Activated CD4-positive, alpha-beta T cell treated with anti-CD3 and anti-CD28 coated beads, Interleukin-2, amount 50 U/mL, for 48 hours (primary cell): ENCODE data around the gene SYPL1.

Source experiments
- DNase-seq, 2 experiments: peaks; one replicate each; pipeline ENCODE4 v3.0.0-alpha.2; 2020

SYPL1 gene

DNA sequence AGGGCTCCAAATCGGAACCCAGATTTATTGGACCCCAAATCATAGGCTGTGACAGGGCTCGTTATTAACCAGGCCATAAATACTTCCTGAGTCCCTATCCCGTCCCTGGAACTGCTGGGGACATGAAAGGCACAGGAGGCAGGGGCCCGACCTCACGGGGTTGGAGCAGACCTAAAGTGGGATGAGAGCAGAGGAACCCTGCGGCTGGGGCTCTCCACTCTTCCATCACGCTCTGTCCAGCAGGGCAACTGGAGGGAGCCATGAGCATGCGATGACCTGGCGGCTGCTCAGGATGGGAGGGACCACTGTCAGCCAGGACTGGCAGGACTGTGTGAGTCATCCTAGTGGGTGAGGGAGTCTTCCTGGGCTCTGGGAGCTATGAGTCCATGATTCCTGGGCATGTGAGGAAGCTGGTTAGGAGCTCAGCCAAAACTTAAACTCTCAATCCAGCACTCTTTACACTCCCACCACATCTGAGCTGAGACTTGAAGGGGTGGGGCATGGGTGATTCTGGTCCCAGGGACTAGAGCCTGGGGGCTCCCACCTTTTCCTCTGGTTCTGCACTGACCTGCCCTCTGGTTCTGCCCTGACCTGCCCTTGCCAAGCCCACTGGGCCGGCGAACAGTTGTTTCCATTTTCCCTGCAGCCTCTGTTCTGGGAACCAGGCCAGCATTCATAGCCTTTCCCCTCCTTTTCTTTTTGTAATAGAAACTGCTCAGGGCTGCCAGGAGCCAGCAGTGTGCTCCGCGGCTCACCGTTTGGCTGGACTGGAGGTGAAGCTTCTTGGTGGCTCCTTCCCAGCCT is 47.1 kb downstream of the SYPL1 start:
- DNase-seq: no peak

DNA sequence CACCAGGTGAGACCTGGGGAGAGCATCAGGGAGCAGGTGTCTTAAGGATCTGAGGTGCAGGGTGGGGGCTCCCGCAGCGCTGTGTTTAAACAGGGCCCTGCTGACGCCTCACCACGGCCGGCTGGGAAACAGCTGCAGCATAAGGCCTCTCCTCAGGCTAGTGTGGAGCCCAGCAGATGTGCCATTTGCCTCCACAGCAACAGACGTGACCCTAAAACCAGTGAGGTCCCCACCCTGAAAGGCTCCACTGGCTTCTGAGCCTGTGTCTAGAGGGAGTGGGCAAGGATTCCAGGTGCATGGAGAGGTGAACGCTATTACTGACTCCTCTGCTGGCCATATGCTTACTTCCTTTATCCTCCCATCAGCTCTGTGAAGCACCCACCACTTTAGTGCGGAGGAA is 47.8 kb downstream of the SYPL1 start:
- DNase-seq: no peak

DNA sequence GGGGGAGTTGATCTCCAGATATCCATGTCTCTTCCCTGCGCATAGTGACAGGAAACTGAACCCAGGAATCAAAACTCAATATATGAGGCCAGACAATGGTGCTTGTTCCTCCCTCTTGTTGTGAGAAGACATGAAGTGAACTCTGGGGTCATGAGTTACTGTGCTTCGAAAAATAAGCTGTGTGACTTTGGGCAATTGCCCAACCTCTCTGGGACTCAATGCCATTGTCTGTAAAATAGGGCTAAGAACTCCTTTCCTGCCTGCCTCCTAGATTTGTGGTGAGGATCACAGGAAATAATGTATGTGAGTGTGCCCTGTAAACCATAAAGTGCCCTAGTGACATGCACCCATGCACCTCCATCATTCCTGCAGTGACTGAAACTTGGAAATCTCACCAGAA is 48.4 kb downstream of the SYPL1 start:
- DNase-seq: no peak

DNA sequence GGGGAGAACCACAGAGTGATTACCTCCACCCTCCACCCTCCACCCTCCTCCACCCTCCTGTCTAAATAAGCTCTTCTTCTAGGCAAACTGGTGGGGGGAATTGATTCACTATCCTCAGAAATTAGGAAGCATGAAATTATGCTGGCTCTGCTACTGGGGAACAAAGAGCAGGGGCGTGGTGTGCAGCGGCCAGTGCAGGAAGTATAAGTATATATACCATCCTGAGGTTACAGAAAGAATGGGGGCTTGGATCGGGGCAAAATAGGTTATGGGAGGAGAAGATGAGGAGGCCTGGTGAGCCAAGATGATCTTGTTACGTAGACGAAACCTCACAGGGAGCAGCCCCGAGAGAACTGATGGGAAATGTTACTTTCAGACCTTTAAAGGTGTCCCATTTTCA is 49.1 kb downstream of the SYPL1 start:
- no peak for DNase-seq

DNA sequence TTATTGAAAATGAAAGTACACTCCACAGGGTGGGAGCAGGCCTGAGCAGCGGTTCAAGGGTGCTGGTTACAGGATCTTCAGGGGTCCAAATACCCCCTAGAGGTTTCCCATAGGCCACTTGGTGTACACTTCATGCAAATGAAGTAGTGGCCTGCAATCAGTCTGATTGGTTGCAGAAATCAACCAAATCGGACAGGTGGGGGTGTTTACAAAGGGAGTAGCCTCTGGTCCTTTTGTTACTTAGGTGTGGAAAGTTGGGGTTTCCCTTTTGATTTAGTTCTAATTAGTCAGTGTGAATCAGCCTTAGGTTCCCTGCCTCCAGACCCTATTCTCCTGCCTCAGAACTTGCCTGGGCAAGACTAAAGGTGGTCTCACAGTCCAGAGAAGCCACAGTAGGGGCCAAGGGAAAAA is 49.6 kb downstream of the SYPL1 start:
- DNase-seq: no peak

DNA sequence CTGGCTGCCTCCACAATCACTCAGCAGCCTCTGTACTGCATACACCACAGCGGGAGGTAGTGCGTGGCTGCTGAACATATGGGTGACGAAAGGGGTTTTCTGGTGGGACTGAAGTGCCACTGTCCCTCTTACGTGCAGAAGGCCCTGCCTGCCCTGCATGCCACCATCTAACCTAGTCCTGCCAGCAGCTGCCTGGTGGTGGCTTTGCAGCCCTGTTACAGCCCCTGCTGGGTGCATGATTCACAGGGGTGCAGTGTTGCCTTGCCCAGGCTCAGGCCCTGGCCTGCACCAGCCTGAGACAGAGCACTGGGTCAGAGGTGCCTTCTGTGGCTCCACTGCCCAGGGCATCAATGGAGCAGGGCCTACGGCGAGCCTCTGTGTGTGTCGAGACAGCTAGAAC is 50.1 kb downstream of the SYPL1 start:
- no peak for DNase-seq

DNA sequence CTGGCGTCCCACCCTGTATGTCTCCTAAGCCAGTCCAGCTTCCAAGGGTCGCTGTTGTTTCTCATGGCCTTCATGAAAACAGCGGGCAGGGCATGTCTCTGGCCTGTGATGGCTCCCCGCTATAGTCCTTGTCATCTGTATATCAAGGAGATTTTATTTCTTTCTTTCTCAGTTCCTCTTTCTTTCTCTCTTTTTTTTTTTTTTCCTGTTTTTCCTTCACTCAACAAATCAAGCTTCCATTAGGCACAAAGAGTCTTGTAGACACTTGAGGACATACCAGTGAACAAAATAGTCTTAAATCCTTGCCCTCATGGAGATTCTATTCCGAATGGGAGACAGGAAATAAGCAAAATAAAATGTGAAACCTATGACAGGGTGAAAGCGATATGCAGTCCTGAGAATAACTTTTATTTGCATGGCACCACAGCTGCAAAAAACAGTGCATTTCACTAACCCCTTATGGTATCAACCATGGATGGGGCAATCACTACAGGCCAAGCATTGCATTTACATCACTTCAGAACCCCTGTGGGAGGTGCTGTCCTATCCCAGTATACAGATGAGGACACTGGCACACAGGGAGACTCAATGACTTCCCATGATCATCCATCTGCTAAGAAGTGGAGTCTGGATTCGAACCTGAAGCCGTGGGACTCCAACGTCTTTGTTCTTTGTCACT is 50.7 kb downstream of the SYPL1 start:
- DNase-seq: no peak

DNA sequence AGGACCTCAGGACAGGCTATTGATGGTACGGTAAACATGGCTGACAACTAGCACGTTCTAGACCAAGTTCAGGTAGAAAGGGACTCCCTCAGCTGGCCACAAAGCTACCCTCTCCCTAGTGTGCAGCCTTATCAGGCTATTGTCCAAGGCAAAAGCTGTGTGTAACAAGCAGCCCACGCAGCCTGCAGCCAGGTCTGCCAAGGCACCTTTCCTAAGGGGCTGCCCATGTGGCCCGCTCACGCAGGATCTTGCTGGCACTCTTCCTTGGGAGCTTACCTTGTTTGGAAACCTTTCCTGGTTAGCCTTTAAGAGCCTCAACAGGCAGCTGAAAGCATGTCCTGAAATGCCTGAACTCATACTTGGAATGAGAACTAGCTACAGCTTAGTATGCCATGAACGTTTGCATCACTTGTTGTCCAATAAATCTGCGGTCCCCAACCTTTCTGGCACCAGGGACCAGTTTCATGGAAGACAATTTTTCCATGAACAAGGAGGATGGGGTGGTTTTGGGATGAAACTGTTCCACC is 51.7 kb downstream of the SYPL1 start:
- DNase-seq: no peak

DNA sequence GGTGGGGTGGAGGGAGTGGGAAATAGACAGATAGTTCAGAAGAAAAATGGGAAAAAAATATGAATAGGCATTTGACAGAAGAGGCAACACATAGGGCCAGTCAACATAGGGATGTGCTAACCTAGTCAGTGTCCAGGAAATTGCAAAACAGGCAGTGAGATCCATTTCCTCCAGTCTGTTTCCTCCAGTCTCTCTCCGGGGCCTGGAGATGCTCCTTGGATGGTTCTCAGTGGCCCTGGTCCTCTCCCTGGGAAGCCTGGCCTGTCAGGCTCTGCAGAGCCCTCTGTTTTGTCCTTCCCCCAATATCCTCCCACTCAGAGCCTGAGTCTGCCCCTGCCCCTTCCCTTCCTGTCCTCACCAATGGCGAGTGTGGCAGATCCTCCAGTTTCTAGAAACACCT is 52.6 kb downstream of the SYPL1 start:
- no peak for DNase-seq

DNA sequence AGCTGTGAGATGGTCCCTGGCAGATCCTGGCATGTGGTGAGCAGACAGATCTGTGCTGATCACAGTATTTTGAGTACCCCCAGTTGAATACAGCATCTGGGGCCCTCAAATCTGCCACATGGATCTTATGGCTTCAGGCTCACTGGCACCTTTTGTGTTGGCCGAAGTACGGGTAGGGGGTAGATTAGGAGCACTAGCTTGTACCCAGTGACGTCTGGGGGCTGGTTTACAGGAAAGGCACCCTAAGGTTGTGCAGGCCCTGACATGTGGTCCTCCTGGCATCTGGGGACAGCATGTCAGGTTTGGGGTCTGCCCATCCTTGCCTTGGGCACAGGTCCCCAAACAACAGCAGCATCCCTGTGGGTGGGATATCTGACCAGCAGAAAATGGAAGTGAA is 53.2 kb downstream of the SYPL1 start:
- DNase-seq: no peak

DNA sequence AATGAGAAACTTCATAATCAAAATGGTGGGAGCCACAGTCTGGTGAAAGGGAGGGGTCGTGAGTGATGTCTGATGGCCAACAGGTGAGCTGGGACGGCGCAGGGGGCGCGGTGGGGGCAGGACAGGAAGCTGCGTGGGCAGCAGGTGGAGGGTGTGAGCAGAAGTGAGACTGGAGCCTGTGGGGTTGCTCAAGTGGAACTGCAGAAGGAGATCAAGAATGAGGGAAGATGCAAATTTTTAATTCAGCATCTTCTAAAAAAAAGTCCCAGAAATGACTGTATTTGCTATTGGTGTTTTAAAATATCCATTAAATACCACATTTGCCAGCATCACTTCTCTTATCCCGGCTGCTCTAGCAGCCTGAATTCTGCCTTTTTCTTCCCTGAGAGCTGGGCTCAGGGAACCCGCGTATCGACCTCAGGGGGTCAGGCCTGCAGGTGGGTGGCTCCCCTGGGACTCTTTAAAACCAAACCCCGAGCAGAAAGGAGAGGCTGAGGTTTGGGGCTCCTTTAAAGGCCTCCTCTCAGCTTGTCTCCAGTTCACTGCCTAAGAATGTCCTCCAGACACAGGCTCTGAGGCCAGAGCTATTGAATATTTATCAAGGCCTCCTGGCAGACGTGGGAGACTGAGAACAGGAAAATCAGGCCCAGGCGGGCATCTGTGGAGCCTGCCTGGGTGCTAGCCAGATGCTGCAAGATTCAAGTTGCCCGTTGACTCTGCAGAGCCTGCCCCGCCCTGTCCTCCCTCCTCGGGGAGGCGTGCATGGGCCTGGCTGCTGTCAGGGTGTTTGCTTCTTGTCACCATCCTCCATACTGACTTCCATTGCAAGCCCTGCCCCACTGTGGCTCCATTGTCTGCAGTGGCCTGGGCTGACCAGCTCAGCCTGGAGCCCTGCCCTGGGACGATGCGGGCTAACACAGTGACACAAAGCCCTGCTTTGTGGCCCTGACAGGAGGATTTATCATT is 53.9 kb downstream of the SYPL1 start:
- peak in 1 of 2 experiments; percentile 25 for DNase-seq

DNA sequence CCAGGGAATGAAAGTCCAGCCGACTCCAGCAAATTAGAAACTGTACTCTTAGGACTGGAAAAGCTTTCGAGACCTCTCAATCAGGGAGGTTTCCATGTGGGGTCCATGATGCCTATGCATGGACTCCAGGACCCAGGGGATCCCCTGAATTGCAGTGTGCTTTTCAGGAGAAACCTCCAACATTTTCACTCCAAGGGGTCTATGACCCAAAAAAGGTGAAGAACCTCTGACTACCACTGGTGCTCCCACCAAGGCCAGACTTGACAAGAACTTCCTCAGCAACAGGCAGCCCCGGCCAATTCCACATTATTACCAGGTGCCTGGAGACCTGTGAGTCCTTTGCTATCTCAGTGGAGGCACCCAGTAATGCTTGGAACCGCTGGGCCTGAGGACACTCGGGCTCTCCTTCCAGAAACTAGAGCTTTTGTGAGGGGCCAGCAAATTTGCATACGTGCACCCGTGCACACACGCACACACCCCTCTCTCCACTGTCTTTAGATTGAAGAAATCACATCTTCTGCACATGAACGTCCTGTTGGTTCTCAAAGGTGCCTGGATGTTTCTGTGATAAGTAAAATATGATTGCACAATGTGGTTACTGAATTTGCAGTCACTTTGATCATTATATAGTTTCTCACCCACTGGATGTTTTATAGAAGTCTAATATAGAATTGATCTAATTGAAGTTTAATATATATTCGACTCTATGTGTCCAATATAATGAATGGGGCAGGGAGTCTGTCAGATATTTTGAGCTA is 54.7 kb downstream of the SYPL1 start:
- no peak for DNase-seq

DNA sequence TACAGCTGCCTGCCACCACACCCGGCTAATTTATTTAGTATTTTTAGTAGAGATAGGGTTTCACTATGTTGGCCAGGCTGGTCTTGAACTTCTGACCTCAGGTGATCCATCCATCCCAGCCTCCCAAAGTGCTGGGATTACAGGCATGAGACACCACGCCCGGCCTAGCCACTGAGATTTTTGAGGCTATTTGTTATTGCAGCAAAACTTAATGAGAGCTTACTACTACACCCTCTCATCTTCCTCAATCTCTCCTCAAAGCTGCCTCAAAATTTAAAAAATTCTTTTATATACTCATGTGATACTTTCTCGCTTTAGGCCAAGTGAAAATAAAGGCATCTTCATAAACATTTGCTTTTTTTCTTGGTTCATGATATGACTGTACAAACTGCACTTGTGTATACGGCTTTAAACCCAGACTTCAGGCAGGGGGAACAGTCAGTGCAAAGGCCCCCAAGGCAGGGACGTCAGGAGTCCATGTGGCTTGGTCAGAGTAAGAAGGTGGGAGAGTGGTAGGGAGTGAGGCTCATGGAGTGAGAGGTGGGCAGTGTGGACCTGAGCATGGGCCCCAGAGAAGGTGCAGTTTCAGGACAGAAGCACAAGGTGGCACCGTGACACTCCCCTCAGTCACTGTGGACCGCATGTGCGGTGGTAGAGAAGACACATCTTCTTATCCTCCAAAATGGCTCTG is 55.5 kb downstream of the SYPL1 start:
- DNase-seq: peak; percentile 71 to 74

DNA sequence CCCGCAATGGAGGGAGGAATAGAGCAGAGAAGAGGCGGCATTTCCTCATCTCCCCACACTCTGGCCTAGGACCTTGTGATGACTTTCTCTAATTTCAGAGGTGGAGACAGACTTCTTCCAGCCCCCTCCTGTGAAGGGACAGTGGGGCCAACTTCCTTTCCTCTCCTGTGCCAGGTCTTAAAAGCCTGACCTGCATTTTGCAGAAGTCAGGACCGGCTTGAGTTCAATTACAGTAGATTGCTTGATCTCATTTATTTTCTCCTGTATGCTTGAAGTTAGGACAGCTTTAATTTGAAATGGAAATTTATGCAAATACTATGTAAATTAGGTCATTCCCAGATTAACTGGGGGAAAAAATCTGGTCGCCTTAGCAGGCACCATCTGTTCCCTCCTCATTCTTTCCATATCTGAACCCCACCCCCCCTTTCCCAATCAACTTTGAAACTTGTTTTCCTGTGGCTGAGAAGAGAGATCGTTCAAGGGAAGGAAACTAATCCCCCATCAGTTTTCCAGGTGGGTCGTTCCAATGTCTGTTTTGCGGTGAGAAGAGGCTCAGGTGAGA is 57.1 kb downstream of the SYPL1 start:
- no peak for DNase-seq

DNA sequence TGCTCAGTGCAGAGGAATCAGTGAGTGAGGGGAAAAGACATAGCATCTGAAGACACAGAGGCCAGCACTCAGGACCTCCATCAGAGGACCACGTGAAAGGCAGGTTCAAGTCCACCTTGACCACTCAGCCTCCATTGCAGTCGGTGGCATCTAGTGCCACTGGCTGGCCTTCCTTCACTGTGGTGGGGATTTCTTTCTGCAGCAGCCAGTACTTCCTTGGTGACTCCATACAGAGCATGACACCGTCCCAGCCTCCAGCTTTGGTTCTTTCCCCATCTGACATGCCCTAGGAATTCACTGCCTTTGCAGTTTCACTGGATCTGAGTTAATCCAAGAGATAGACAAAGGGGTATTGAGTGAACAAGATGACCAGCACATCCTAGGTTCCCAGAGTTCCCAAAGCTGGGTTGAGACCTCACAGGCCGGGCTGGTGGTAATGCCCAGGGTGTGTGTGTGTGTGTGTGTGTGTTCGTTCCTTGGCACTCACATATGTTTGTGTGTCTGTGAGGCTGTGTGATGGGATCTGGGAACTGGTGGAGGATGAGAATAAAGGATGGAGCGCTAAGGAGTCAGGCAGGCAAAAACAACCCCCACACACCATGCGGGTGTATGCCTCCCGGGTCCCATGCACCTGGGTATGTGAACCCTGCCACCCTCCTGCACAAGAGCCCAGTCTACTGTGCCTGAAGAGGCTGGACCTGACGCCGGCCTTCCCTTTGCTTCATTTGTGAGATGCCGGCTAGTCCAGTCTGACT is 57.8 kb downstream of the SYPL1 start:
- DNase-seq: no peak

DNA sequence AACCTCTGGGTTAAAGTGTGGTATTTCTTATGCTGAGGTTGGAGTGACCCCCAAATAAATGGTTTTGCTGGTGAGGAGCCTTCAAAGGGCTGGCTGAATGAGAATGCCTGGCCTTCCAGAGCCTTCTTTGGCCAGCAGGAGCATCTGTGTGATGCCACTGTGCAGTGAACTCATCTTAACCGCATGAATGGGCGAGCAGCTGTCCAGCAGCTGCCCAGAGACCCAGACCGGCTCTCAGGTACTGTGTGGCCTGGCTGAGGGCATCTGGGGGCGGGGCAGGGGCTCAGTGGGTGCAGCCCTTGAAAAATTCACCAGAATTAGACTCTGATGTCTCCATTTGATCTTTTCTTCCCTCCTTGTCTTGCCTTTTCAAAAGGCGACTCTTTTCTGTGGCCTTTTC is 59.0 kb downstream of the SYPL1 start:
- no peak for DNase-seq

DNA sequence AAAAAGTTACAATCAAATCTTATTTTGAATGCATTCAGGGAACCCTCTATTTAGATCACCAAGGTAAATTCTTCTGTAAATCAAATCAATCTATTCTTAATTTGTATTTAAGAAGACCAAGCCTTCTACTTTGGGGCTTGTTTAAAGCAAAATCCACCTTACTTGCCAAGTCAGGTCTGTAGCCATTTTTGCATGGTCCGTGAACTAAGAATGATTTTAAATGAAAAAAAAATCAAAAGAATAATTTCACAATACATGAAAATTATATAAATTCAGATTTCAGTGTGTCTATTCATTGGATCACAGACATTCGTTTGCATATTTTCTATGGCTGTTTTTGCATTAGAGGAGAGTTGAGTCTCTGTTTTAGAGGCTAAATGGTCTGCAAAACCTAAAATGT is 59.4 kb downstream of the SYPL1 start:
- DNase-seq: no peak

DNA sequence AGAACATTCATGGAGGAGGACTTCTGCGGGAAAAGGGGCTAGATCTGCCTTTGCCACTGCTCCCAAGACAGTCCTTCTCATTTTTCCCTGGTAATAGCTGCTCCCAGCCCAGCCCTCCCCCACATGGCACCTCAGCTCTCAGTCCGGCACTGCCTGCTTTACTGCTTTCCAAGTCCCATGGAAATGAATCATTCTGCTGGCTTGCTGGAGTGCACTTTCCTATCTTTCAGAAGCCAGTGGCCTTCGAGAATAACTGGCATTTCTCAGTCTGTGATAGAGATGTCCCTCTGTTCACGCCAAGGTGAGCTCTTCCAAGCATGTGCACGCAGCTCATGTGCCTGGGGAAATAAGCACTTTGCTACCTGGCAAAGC is 61.4 kb downstream of the SYPL1 start:
- DNase-seq: no peak

DNA sequence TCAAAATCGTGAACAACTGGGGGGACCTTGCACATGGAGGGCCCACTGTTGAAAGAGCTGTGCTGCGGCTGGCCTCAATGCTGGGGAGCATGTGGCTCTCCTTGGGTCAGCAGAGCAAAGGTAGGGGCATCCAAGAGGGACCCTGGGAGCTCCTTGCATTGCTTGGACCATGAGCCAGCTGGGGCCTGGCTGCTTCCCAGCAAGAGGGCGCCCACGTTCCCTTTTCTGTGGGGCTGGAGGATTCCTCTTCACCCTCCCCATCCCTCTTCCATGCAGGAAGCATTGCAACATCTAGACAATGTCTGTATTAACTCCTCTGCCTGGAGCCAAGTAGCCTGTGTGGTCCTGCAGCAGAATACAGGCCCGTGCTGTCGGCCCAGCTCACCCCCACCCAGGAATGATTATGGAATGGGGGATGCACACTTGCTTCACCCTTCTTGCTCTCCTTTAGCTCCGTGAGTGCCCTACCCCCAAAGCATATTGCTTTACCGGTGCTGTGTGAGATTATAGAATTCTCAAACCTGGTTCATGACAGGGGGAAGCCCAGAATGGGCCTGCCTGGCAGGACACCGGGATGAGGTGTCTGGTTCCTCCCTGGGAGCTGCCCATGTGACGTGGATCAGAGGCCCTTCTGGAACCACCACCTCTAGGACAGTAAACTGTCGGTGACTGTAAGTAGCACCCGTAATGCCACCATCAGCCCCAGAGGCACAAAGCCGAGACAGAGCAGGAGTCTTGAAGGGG is 61.9 kb downstream of the SYPL1 start:
- no peak for DNase-seq

DNA sequence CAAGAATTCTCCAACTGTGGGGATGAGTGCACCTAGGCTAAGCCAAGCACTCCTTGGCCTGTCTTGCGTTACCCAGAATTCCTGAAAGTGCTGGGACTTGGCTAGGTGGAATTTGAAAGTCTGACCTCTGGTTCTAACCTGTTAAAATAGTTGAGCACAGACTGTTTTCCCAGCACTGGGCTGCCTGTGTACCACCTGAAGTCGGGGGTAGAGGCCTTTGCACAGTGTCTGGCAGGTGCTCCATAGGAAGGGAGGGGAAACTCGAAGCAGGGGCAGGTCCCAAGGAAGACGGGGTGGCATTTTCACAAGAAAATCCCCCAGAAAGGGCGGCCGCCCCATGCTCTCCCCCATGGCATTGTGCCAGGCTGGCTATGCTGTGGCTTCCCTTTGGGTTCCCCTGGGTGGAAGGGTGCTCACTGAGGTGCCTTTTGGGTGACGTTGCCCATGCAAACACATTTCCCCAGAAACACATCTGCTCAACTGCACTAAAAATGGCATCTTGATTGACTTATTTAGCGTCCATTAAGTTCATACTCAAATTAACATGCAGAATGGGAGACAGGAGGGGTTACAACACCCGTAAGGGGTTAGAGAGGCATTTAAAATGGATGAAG is 62.9 kb downstream of the SYPL1 start:
- no peak for DNase-seq
